BLaER1 treated with 17β-estradiol and CSF1 and Interleukin-3, amounts not matched to agents 10 nM and 100 nM (cell line): ENCODE results near the gene SPINT4.
"Not testable (repeated sequence)": the region's sequence is repeated elsewhere in the genome, so short reads cannot be mapped to it uniquely, and the experiment has no call there.

ENCODE experiments used
- H3K27ac ChIP-seq, 11 experiments: shearing (Covaris generic); formaldehyde crosslinking; 2 replicates each; pipeline ENCODE4 v1.8.1; 2022
- H3K27me3 ChIP-seq, 11 experiments: shearing (Covaris generic); formaldehyde crosslinking; 2 replicates each; pipeline ENCODE4 v1.8.1; 2022
- H3K36me3 ChIP-seq, 11 experiments: shearing (Covaris generic); formaldehyde crosslinking; 2 replicates each; pipeline ENCODE4 v1.8.1; 2022
- H3K4me1 ChIP-seq, 10 experiments: shearing (Covaris generic); formaldehyde crosslinking; 2 replicates each; pipeline ENCODE4 v1.8.1; 2022
- H3K4me2 ChIP-seq, 11 experiments: shearing (Covaris generic); formaldehyde crosslinking; 2 replicates each; pipeline ENCODE4 v1.8.1; 2022
- H3K4me3 ChIP-seq, 10 experiments: shearing (Covaris generic); formaldehyde crosslinking; 2 replicates each; pipeline ENCODE4 v1.8.1; 2022
- H3K9ac ChIP-seq, 11 experiments: shearing (Covaris generic); formaldehyde crosslinking; 2 replicates each; pipeline ENCODE4 v1.8.1; 2022
- H3K9me3 ChIP-seq, 11 experiments: shearing (Covaris generic); formaldehyde crosslinking; replicated peaks in 1 of 11; 2 replicates each; pipeline ENCODE4 v1.8.1; 2022
- H4K20me1 ChIP-seq, 11 experiments: shearing (Covaris generic); formaldehyde crosslinking; 2 replicates each; pipeline ENCODE4 v1.8.1; 2022
- Cebpa-rat ChIP-seq, 11 experiments: shearing (Covaris generic); IDR thresholded peaks; 2 replicates each; pipeline ENCODE4 v1.8.1; 2022

Gene SPINT4

GRCh38 chr20:45722047-45722446 lies at the start of gene SPINT4:
SPINT4 (plus strand) TSS chr20:45722347; CDS start chr20:45722368, 21 bp downstream.
- peaks cover 0 to 16% (median 8%) of the 10 kb centered on the region in 10 experiments; a peak in 12 of 20 replicates for H3K4me1 ChIP-seq
- H3K27me3 ChIP-seq, result no peaks in the 10 kb centered on the region
- no peaks in the 10 kb centered on the region for H4K20me1 ChIP-seq
- H3K9ac ChIP-seq, result no peak within 1 kb of the TSS
- no peak for TF ChIP-seq Cebpa-rat (IDR thresholded peaks at IDR 0.05)
- H3K4me2 ChIP-seq, result no peak within 1 kb of the TSS
- H3K27ac ChIP-seq, result no peak within 1 kb of the TSS; a peak in 2 of 22 replicates
- H3K9me3 ChIP-seq, result peaks cover 16 to 25% (median 19%) of the 10 kb centered on the region in 11 experiments
- no peak within 1 kb of the TSS for H3K4me3 ChIP-seq
- no peaks in the 10 kb centered on the region for H3K36me3 ChIP-seq

- Histone ChIP-seq H3K36me3 (no peaks in the 10 kb centered on the region), H3K27me3 (no peaks in the 10 kb centered on the region), H4K20me1 (no peaks in the 10 kb centered on the region), H3K4me1 (peaks cover 0 to 4% (median 0%) of the 10 kb centered on the region in 10 experiments; a peak in 1 of 20 replicates), H3K9me3 (peaks cover 7 to 34% (median 13%) of the 10 kb centered on the region in 11 experiments; a peak in 19 of 22 replicates), H3K4me2 (no peak overlapping the region), H3K9ac (no peak overlapping the region), H3K4me3 (no peak overlapping the region), H3K27ac (no peak overlapping the region)
- no peak for TF ChIP-seq Cebpa-rat (IDR thresholded peaks at IDR 0.05)
Observed at GRCh38 chr20:45672765-45673164, 49.4 kb upstream of the SPINT4 start.

DNA sequence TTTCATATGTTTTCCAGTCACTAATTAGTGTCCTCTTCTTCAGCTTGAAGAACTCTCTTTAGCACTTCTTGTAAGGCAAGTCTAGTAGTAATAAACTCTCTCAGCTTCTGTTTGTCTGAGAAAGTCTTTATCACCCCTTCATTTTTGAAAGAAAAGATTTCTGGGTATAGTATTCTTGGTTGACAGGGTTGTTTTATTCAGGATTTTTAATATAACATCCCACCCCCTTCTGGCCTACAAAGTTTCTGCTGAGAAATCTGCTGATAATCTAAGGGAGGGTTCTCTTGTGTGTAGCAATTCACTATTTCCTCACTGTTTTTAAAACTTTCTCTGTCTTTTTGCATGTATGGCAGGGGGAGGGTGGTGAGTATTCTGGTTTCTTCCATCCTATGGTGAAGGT lies 42.5 kb upstream of the SPINT4 start:
- peaks cover 0 to 6% (median 0%) of the 10 kb centered on the region in 11 experiments; a peak in 2 of 22 replicates for H3K36me3 ChIP-seq
- no peaks in the 10 kb centered on the region for H4K20me1 ChIP-seq
- H3K4me2 ChIP-seq, result no peak overlapping the region
- no peak for TF ChIP-seq Cebpa-rat (IDR thresholded peaks at IDR 0.05)
- H3K9me3 ChIP-seq, result peaks cover 40 to 86% (median 50%) of the 10 kb centered on the region in 11 experiments
- H3K9ac ChIP-seq, result no peak overlapping the region
- peaks cover 8 to 17% (median 15%) of the 10 kb centered on the region in 10 experiments; a peak in 19 of 20 replicates for H3K4me1 ChIP-seq
- no peak overlapping the region for H3K27ac ChIP-seq
- H3K4me3 ChIP-seq, result no peak overlapping the region
- no peaks in the 10 kb centered on the region for H3K27me3 ChIP-seq

GRCh38 chr20:45685896-45686295 lies 36.3 kb upstream of the SPINT4 start:
- Histone ChIP-seq H3K27me3 (no peaks in the 10 kb centered on the region), H4K20me1 (no peaks in the 10 kb centered on the region), H3K27ac (no peak overlapping the region), H3K4me3 (no peak overlapping the region), H3K4me2 (no peak overlapping the region), H3K9me3 (peaks cover 6 to 36% (median 15%) of the 10 kb centered on the region in 11 experiments; a peak in 20 of 22 replicates), H3K9ac (no peak overlapping the region), H3K4me1 (peaks cover 8 to 25% (median 21%) of the 10 kb centered on the region in 10 experiments; a peak in 19 of 20 replicates), H3K36me3 (no peaks in the 10 kb centered on the region)
- TF ChIP-seq Cebpa-rat (IDR thresholded peaks at IDR 0.05), result no peak

DNA sequence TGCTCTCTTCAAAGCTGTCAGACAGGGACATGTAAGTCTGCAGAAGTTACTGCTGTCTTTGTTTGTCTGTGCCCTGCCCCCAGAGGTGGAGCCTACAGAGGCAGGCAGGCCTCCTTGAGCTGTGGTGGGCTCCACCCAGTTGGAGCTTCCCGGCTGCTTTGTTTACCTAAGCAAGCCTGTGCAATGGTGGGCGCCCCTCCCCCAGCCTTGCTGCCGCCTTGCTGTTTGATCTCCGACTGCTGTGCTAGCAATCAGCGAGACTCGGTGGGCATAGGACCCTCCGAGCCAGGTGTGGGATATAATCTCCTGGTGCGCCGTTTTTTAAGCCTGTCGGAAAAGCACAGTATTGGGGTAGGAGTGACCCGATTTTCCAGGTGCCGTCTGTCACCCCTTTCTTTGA lies 28.8 kb upstream of the SPINT4 start:
- H3K4me3 ChIP-seq, H3K27me3 ChIP-seq, H4K20me1 ChIP-seq, H3K9ac ChIP-seq, H3K36me3 ChIP-seq, H3K4me2 ChIP-seq, H3K27ac ChIP-seq: not testable (repeated sequence)
- peaks cover 0 to 20% (median 0%) of the 10 kb centered on the region in 10 experiments; a peak in 3 of 20 replicates for H3K4me1 ChIP-seq
- H3K9me3 ChIP-seq, result peaks cover 0 to 13% (median 0%) of the 10 kb centered on the region in 11 experiments; a peak in 2 of 22 replicates

GRCh38 chr20:45695496-45695895 lies 26.7 kb upstream of the SPINT4 start:
- Histone ChIP-seq H3K4me2 (no peak overlapping the region), H3K9me3 (peaks cover 0 to 13% (median 0%) of the 10 kb centered on the region in 11 experiments; a peak in 2 of 22 replicates)
- no peak for TF ChIP-seq Cebpa-rat (IDR thresholded peaks at IDR 0.05)

DNA sequence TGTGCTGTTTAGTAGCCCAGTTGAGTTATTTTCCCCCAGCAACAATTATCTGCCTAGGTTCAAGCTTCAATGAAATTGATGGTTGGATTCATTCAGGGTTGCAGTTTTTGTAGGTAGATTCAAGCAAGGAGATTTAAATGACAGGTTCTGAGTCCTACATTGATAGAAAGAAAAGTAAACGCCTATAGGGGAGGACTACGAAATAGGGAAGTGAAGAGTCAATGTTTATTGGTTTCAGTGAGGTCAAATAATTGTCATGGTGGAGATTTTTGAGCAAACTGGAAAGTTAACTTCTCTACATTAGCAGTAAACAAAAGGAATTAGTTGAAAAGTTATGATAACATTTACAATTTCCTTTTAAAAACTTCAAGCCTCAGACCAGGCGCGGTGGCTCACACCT lies 21.0 kb upstream of the SPINT4 start:
- H3K36me3 ChIP-seq, result no peaks in the 10 kb centered on the region

More at GRCh38 chr20:45695496-45695895, 26.7 kb upstream of the SPINT4 start:
- no peak overlapping the region for H3K27ac ChIP-seq
- peaks cover 0 to 31% (median 0%) of the 10 kb centered on the region in 10 experiments; a peak in 3 of 20 replicates for H3K4me1 ChIP-seq
- H3K27me3 ChIP-seq, result no peaks in the 10 kb centered on the region
- H3K36me3 ChIP-seq, result no peaks in the 10 kb centered on the region
- H3K4me3 ChIP-seq, result no peak overlapping the region
- H3K9ac ChIP-seq, result no peak overlapping the region
- no peaks in the 10 kb centered on the region for H4K20me1 ChIP-seq

DNA sequence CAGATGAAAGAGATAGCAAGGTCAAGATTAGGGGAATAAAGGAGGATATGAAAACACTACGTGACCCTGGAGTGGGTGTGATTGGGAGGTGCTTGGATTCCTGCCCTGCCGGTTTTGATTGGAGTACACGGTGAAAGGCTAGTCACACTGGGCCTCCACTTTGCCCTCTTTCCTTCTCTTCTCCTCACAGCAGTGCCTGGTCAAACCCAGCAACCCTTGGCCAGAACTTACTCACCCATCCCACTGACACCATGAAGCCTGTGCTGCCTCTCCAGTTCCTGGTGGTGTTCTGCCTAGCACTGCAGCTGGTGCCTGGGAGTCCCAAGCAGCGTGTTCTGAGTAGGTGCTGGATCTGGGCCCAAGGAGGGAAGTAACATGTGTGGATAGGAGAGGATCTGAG lies 20.3 kb upstream of the SPINT4 start, which contains the start of gene WFDC13:
TSS of gene WFDC13 (plus strand) at position 166 of the 400 bp plus-strand sequence. CDS start at position 252, 86 bp downstream.
- H3K4me2 ChIP-seq, result no peak within 1 kb of the TSS
- H3K4me1 ChIP-seq, result peaks cover 0 to 30% (median 0%) of the 10 kb centered on the region in 10 experiments; a peak in 4 of 20 replicates
- H4K20me1 ChIP-seq, result no peaks in the 10 kb centered on the region
- no peak within 1 kb of the TSS for H3K4me3 ChIP-seq
- no peaks in the 10 kb centered on the region for H3K36me3 ChIP-seq
- no peaks in the 10 kb centered on the region for H3K9me3 ChIP-seq
- TF ChIP-seq Cebpa-rat (IDR thresholded peaks at IDR 0.05), result no peak
- no peaks in the 10 kb centered on the region for H3K27me3 ChIP-seq
- H3K9ac ChIP-seq, result no peak within 1 kb of the TSS
- no peak within 1 kb of the TSS for H3K27ac ChIP-seq

More for the DNA sequence above, 21.0 kb upstream of the SPINT4 start:
- H3K4me3 ChIP-seq, result no peak overlapping the region
- TF ChIP-seq Cebpa-rat (IDR thresholded peaks at IDR 0.05), result no peak
- H3K4me1 ChIP-seq, result peaks cover 0 to 30% (median 0%) of the 10 kb centered on the region in 10 experiments; a peak in 4 of 20 replicates
- no peak overlapping the region for H3K9ac ChIP-seq
- H3K27ac ChIP-seq, result no peak overlapping the region
- H3K4me2 ChIP-seq, result no peak overlapping the region
- H3K9me3 ChIP-seq, result no peaks in the 10 kb centered on the region
- H4K20me1 ChIP-seq, result no peaks in the 10 kb centered on the region
- H3K27me3 ChIP-seq, result no peaks in the 10 kb centered on the region

DNA sequence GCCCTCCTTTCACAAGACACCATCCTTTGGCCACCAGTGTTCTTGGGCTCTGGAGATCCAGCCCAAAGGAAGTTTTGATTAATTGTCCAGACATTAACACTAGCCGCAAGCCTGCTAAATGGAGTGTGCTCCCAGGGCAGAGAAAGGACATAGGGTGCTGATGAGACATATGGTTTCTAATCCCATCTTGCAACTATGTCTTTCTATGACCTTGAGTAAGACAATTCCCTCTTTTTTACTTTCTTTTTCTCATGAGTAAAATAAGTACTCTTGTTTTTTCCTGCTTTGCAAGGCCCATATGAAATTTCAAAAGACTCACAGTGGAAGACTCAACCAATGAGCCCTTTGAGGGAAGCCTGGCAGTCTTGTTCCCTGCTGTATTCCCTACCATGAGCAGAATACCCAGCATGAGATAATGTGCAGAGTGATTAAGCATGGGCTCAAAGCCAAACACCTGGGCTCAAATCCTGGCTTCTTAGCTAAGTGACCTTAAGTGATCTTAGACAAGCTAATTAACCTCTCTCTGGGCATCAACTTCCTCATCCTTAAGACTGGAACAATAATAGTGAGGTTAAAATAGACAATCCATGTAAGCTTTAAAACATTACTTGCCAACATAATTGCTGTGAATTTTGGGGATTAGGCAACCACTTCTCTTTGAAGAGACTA lies 17.0 kb upstream of the SPINT4 start, which contains the start of gene WFDC10B:
TSS of gene WFDC10B (minus strand) at position 51 of the 669 bp plus-strand sequence. CDS start 19,027 bp downstream, outside the sequence.
- H3K27me3 ChIP-seq, result no peaks in the 10 kb centered on the region
- TF ChIP-seq Cebpa-rat (IDR thresholded peaks at IDR 0.05), result no peak
- no peak within 1 kb of the TSS for H3K4me3 ChIP-seq
- no peak within 1 kb of the TSS for H3K27ac ChIP-seq
- peak within 1 kb of the TSS in 3 of 11 experiments; percentile 9 to 28 (median 18); a peak in 6 of 22 replicates for H3K4me2 ChIP-seq
- H3K9ac ChIP-seq, result no peak within 1 kb of the TSS
- H3K4me1 ChIP-seq, result peaks cover 0 to 6% (median 0%) of the 10 kb centered on the region in 10 experiments; a peak in 2 of 20 replicates
- no peaks in the 10 kb centered on the region for H4K20me1 ChIP-seq
- H3K9me3 ChIP-seq, result no peaks in the 10 kb centered on the region; a peak in 1 of 22 replicates
- H3K36me3 ChIP-seq, result no peaks in the 10 kb centered on the region
